ENCODE measurements around the gene SNX32. TPM values are rescaled to one million over a fixed set of nuclear protein-coding genes. Genes with fewer than 3 reads are reported as not detected.

SNX32 gene
- total and polyA plus RNA-seq, 9 of the 15 experiments (the other 6 are each of a cell fraction or from before 2014, with no cell fraction given), result 0.03 TPM; not detected in 7

- no peak for TF ChIP-seq BRF1 (IDR thresholded peaks at IDR 0.05; ENCODE audit: borderline replicate concordance, extremely low read depth, insufficient read length)
- TF ChIP-seq SRF (CRISPR knock-in tag; IDR thresholded peaks at IDR 0.05), result peak; percentile 6 to 55; a peak in 1 of 4 replicates
- TF ChIP-seq ZBTB43 (CRISPR knock-in tag; IDR thresholded peaks at IDR 0.05), result no peak
- no peak for TF ChIP-seq HLTF (IDR thresholded peaks at IDR 0.05)
- no peak for TF ChIP-seq PPARD (CRISPR knock-in tag; IDR thresholded peaks at IDR 0.05)
- TF ChIP-seq RUNX1 (IDR thresholded peaks at IDR 0.05; ENCODE audit: low read depth), result no peak
- no peak for TF ChIP-seq GABPB2 (CRISPR knock-in tag; conservative IDR thresholded peaks at IDR 0.05)
- no peak for TF ChIP-seq ZNF699 (CRISPR knock-in tag; IDR thresholded peaks at IDR 0.05; ENCODE audit: insufficient replicate concordance)
- TF ChIP-seq FUS (optimal IDR thresholded peaks at IDR 0.05; ENCODE audit: low read depth, low read length), result no peak
- peak; percentile 42 for TF ChIP-seq PHF20 (IDR thresholded peaks at IDR 0.05; ENCODE audit: partially characterized antibody)
- TF ChIP-seq FOXK2 (conservative IDR thresholded peaks at IDR 0.05 in 1 of 2, IDR thresholded peaks at IDR 0.05 in 1 of 2; ENCODE audit: low read depth in 2 of 2), result peak; percentile 72 to 75; a peak in 2 of 4 replicates
- no peak for TF ChIP-seq ZNF764 (CRISPR knock-in tag; IDR thresholded peaks at IDR 0.05; ENCODE audit: low read depth)
- TF ChIP-seq ZBTB1 (CRISPR knock-in tag; IDR thresholded peaks at IDR 0.05; ENCODE audit: borderline replicate concordance, low read depth), result no peak
- peak; percentile 82; the same call in 1 of the 2 replicates for TF ChIP-seq TFAP4 (CRISPR knock-in tag; IDR thresholded peaks at IDR 0.05; ENCODE audit: borderline replicate concordance)
- TF ChIP-seq ETV5 (CRISPR knock-in tag; IDR thresholded peaks at IDR 0.05; ENCODE audit: low read depth), result peak; percentile 86
- TF ChIP-seq HNRNPLL (IDR thresholded peaks at IDR 0.05; ENCODE audit: low read depth, low read length, poor library complexity, severe bottlenecking), result no peak
- no peak for TF ChIP-seq TRIM28 (IDR thresholded peaks at IDR 0.05)
- no peak for TF ChIP-seq ZBTB2 (IDR thresholded peaks at IDR 0.05)
- TF ChIP-seq CCNT2 (IDR thresholded peaks at IDR 0.05; ENCODE audit: borderline replicate concordance, extremely low read depth, insufficient read length, low read depth, low read length), result no peak
- TF ChIP-seq RBM15 (IDR thresholded peaks at IDR 0.05; ENCODE audit: insufficient read depth, low read length), result no peak
- TF ChIP-seq ZNF121 (CRISPR knock-in tag; conservative IDR thresholded peaks at IDR 0.05), result no peak; the same call in 1 of the 2 replicates
- no peak for TF ChIP-seq BMI1 (IDR thresholded peaks at IDR 0.05; ENCODE audit: low read length)
- TF ChIP-seq FOXA3 (CRISPR knock-in tag; conservative IDR thresholded peaks at IDR 0.05 in 1 of 2, IDR thresholded peaks at IDR 0.05 in 1 of 2), result 0 out of 4 replicates have a peak, but pooled peaks of 1 of the 2 experiments have one; percentile 15
These were observed 23.1 kb downstream of the SNX32 start (continued) for GRCh38 chr11:65856689-65857499.
